GM23338 (cell line): ENCODE data around the gene CDH4. TPM values are rescaled to one million over a fixed set of nuclear protein-coding genes. Genes with fewer than 3 reads are reported as not detected.

Experiments used
- ATAC-seq: fragments of 200-7000 bp; cut with Tn5 transposase; 3 replicates; pipeline ENCODE4 v1.9.1; 2020
- DNase-seq: peaks from one replicate; pipeline ENCODE4 v3.0.0-alpha.2; 2015; ENCODE audit warnings: low spot score
- H2AFZ ChIP-seq: fragments of 200-600 bp; sonication (generic); 2 replicates; pipeline ENCODE4 v1.8.0; 2016; ENCODE audit warnings: antibody characterized with exemption, mild to moderate bottlenecking, moderate library complexity
- H3F3A ChIP-seq: fragments of 200-600 bp; sonication (generic); replicated peaks from 2 replicates; pipeline ENCODE4 v1.8.0; 2017; ENCODE audit warnings: antibody characterized with exemption, mixed run types, low read depth
- H3K27ac ChIP-seq: fragments of 200-600 bp; sonication (generic); 2 replicates; pipeline ENCODE4 v1.6.1; 2016; ENCODE audit warnings: low read depth
- H3K27me3 ChIP-seq: fragments of 200-600 bp; sonication (generic); 2 replicates; pipeline ENCODE4 v1.8.0; 2016; ENCODE audit warnings: mild to moderate bottlenecking, mixed run types, moderate library complexity; ENCODE audit not compliant: insufficient read depth
- H3K36me3 ChIP-seq: fragments of 200-600 bp; sonication (generic); 2 replicates; pipeline ENCODE4 v1.8.0; 2016; ENCODE audit warnings: mild to moderate bottlenecking; ENCODE audit not compliant: insufficient read depth
- H3K4me1 ChIP-seq: fragments of 200-600 bp; sonication (generic); 2 replicates; pipeline ENCODE4 v1.8.0; 2016; ENCODE audit warnings: mild to moderate bottlenecking, moderate library complexity; ENCODE audit not compliant: insufficient read depth
- H3K4me2 ChIP-seq: fragments of 200-600 bp; sonication (generic); 2 replicates; pipeline ENCODE4 v1.7.1; 2017; ENCODE audit warnings: mixed run types
- H3K4me3 ChIP-seq: fragments of 200-600 bp; sonication (generic); 2 replicates; pipeline ENCODE4 v1.6.1; 2016; ENCODE audit warnings: mixed run types
- H3K79me2 ChIP-seq: fragments of 200-600 bp; sonication (generic); replicated peaks from 2 replicates; pipeline ENCODE4 v1.8.0; 2017; ENCODE audit warnings: mild to moderate bottlenecking; ENCODE audit not compliant: insufficient read depth
- H3K9me2 ChIP-seq: fragments of 200-600 bp; sonication (generic); 2 replicates; pipeline ENCODE4 v1.8.0; 2017; ENCODE audit not compliant: insufficient read depth
- H4K20me1 ChIP-seq: fragments of 200-600 bp; sonication (generic); replicated peaks from 2 replicates; pipeline ENCODE4 v1.8.0; 2017; ENCODE audit warnings: mild to moderate bottlenecking; ENCODE audit not compliant: insufficient read depth
- H3K27ac Mint-ChIP-seq: 2 replicates; pipeline ENCODE4 v1.8.0; 2020; ENCODE audit warnings: inconsistent platforms, mild to moderate bottlenecking, moderate library complexity, mixed read lengths
- H3K27me3 Mint-ChIP-seq: 3 replicates; pipeline ENCODE4 v1.8.0; 2022; ENCODE audit warnings: low read depth, mild to moderate bottlenecking, moderate library complexity, mixed read lengths, inconsistent platforms; ENCODE audit not compliant: insufficient read depth, poor library complexity
- H3K36me3 Mint-ChIP-seq: 3 replicates; pipeline ENCODE4 v1.8.0; 2021; ENCODE audit warnings: low read depth, mild to moderate bottlenecking, inconsistent platforms, moderate library complexity, mixed read lengths
- H3K4me1 Mint-ChIP-seq: 3 replicates; pipeline ENCODE4 v1.8.0; 2020; ENCODE audit warnings: mild to moderate bottlenecking, inconsistent platforms, mixed read lengths
- H3K4me3 Mint-ChIP-seq: 3 replicates; pipeline ENCODE4 v1.8.0; 2021; ENCODE audit warnings: moderate library complexity, mild to moderate bottlenecking, inconsistent platforms, mixed read lengths
- H3K9me3 Mint-ChIP-seq: 3 replicates; pipeline ENCODE4 v1.8.0; 2020; ENCODE audit warnings: moderate library complexity, mild to moderate bottlenecking, inconsistent platforms, mixed read lengths
- CREB1 ChIP-seq: fragments of 250-450 bp; sonication (Bioruptor Pico); IDR thresholded peaks from 2 replicates; pipeline ENCODE4 v1.5.0; 2020; ENCODE audit warnings: low read depth, mild to moderate bottlenecking, moderate library complexity
- CTCF ChIP-seq, 2 experiments: fragments of 200-600 bp in 1 of 2; sonication (generic) in 1 of 2; conservative IDR thresholded peaks; 2 replicates each; pipeline versions ENCODE4 v1.5.1 to v1.6.1; 2016 to 2017; ENCODE audit warnings: antibody characterized with exemption in 2 of 2, low read depth in 2 of 2, mild to moderate bottlenecking in 2 of 2, moderate library complexity in 1 of 2
- ETS1 ChIP-seq: IDR thresholded peaks from 2 replicates; pipeline ENCODE4 v1.6.1; 2016; ENCODE audit warnings: antibody characterized with exemption
- EZH2 ChIP-seq: fragments of 200-600 bp; sonication (generic); IDR thresholded peaks from one replicate; pipeline ENCODE4 v1.8.0; 2017; ENCODE audit warnings: antibody characterized with exemption, mild to moderate bottlenecking, low read depth; ENCODE audit not compliant: unreplicated experiment
- EZH2phosphoT487 ChIP-seq: fragments of 200-600 bp; sonication (generic); IDR thresholded peaks from one replicate; pipeline ENCODE4 v1.8.1; 2018; ENCODE audit warnings: antibody characterized with exemption; ENCODE audit not compliant: unreplicated experiment
- JUNB ChIP-seq: IDR thresholded peaks from one replicate; pipeline ENCODE4 v1.6.1; 2016; ENCODE audit warnings: antibody characterized with exemption; ENCODE audit not compliant: unreplicated experiment
- NANOG ChIP-seq: IDR thresholded peaks from 2 replicates; pipeline ENCODE4 v1.6.1; 2016; ENCODE audit warnings: antibody characterized with exemption, borderline replicate concordance
- POLR2AphosphoS5 ChIP-seq: IDR thresholded peaks from 2 replicates; pipeline ENCODE4 v1.6.1; 2016; ENCODE audit warnings: antibody characterized with exemption, low read depth
- REST ChIP-seq: IDR thresholded peaks from one replicate; pipeline ENCODE4 v1.6.1; 2018; ENCODE audit warnings: antibody characterized with exemption; ENCODE audit not compliant: unreplicated experiment
- STAT1 ChIP-seq: IDR thresholded peaks from one replicate; pipeline ENCODE4 v1.6.1; 2016; ENCODE audit warnings: antibody characterized with exemption; ENCODE audit not compliant: unreplicated experiment
- ZNF114 ChIP-seq: fragments of 250-450 bp; sonication (Bioruptor Pico); IDR thresholded peaks from 2 replicates; pipeline ENCODE4 v1.5.0; 2020; ENCODE audit warnings: mild to moderate bottlenecking, moderate library complexity
- ZNF331 ChIP-seq: fragments of 250-450 bp; sonication (Bioruptor Pico); IDR thresholded peaks from 2 replicates; pipeline ENCODE4 v1.5.0; 2020; ENCODE audit warnings: low read depth, mild to moderate bottlenecking, moderate library complexity
- ZNF462 ChIP-seq: fragments of 250-450 bp; sonication (Bioruptor Pico); IDR thresholded peaks from 2 replicates; pipeline ENCODE4 v1.5.0; 2020; ENCODE audit warnings: mild to moderate bottlenecking, moderate library complexity
- polyA plus RNA-seq: library from polyadenylated mRNA; unstranded; fragments of >200 nt; fragmentation: Nextera tagmentation; extraction: Ambion mirVana; gene quantifications from 2 replicates; pipeline ENCODE4 v1.2.1, GENCODE V29; 2016
- total RNA-seq: library from RNA; depleted of rRNA; stranded (reverse); fragments of >200 nt; shearing (Covaris generic); gene quantifications from 2 replicates; pipeline ENCODE4 v1.2.3, GENCODE V29; 2014

CDH4 gene
- total and polyA plus RNA-seq, 2 experiments from 2014 or later: 1.2 to 4.2 TPM

GRCh38 chr20:61830241-61830930, 578.3 kb downstream of the CDH4 start:
- Mint-ChIP-seq H3K4me3 (no peak overlapping the region), H3K9me3 (peaks cover 37% of the 10 kb centered on the region), H3K27me3 (peaks cover 10% of the 10 kb centered on the region), H3K27ac (no peak overlapping the region), H3K4me1 (peaks cover 3% of the 10 kb centered on the region; the same call in 1 of the 3 replicates), H3K36me3 (peaks cover 18% of the 10 kb centered on the region; the same call in 2 of the 3 replicates)
- Histone ChIP-seq H3K4me2 (no peak overlapping the region), H3K36me3 (no peaks in the 10 kb centered on the region; the same call in 1 of the 2 replicates), H3K27me3 (no peaks in the 10 kb centered on the region), H3K79me2 (no peaks in the 10 kb centered on the region), H3K4me3 (no peak overlapping the region), H3K4me1 (no peaks in the 10 kb centered on the region), H2AFZ (no peak overlapping the region), H3K27ac (no peak overlapping the region), H4K20me1 (no peaks in the 10 kb centered on the region), H3K9me2 (no peaks in the 10 kb centered on the region), H3F3A (no peaks in the 10 kb centered on the region)
- ATAC-seq: no peak
- TF ChIP-seq POLR2AphosphoS5 (no peak), REST (no peak), NANOG (no peak), STAT1 (no peak), CTCF (conservative IDR thresholded peaks at IDR 0.05; ENCODE audit: low read depth in 2 of 2) (no peak), ZNF114 (CRISPR knock-in tag) (no peak), ZNF462 (CRISPR knock-in tag) (no peak), EZH2phosphoT487 (no peak), CREB1 (CRISPR knock-in tag) (no peak), JUNB (no peak), ZNF331 (CRISPR knock-in tag) (no peak), ETS1 (no peak), EZH2 (no peak)
- DNase-seq: no peak
